Measurements from ENCODE around the gene ULK1.
A peak's percentile ranks its signal among the peaks of the same experiment; 100 is the strongest.
"Not testable (repeated sequence)": the region's sequence is repeated elsewhere in the genome, so short reads cannot be mapped to it uniquely, and the experiment has no call there.

Gene ULK1

DNA sequence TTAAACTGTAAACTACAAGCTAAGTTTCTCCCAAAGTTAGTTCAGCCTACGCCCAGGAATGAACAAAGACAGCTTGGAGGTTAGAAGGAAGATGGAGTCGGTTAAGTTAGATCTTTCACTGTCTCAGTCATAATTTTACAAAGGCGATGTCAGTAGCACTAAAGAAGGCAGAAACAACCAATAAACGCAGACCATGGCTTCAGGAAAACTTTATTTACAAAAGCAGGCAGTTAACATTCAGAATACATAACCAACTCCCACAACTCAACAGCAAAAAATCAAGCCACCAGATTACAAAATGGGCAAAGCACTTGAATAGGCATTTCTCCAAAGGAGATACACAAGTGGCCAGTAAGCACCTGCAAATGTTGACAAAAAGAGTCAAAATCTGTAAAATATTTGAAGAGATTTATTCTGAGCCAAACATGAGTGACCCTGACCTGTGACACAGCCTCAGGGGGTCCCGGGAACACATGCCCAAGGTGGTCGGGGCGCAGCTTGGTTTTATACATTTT lies 8.8 kb upstream of the ULK1 start:
- DNase-seq: no peak

- DNase-seq: not testable (repeated sequence)
These were observed 2.7 kb upstream of the ULK1 start for GRCh38 chr12:131891722-131892121.

GRCh38 chr12:131892711-131893604 lies 1.5 kb upstream of the ULK1 start:
- DNase-seq: peak in 3 of 58 donors; percentile 6 to 12 (median 7)

DNA sequence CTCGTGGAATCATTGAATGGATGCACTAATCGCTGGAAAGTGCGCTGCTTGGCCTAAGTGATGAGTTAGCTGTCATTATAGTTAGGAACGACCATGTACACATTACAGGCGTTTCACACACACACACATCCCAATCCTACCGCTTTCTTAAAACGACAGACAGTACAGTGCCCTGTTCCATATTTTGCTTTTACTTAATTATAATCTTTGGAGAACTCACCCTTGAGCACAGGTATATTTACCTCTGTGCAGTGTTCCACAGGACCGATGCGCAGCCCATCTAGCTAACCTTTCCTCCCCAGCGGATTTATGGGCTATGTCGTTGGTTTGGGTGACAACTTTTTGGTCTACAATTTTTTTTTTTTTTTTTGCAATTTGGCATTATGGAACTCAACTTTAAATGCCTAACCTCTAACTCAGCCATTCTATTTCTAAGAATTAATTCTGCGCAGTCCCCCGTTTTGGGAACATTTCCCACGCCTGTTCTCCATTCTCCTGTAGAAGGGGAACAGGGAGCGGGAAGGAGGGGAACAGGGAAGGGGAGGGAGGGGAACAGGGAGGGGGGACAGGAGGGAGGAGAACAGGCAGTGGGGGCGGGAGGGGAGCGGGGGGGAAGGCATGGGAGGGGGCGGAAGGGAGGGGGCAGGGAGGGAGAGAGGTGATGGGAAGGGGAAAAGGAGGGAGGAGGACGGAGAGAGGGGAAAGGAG lies 663 bp upstream of the ULK1 start:
- DNase-seq: peak in 1 of 58 donors; percentile 19

GRCh38 chr12:131894981-131895639 lies 688 bp downstream of the ULK1 start:
- DNase-seq: peak in 1 of 58 donors; percentile 42

DNA sequence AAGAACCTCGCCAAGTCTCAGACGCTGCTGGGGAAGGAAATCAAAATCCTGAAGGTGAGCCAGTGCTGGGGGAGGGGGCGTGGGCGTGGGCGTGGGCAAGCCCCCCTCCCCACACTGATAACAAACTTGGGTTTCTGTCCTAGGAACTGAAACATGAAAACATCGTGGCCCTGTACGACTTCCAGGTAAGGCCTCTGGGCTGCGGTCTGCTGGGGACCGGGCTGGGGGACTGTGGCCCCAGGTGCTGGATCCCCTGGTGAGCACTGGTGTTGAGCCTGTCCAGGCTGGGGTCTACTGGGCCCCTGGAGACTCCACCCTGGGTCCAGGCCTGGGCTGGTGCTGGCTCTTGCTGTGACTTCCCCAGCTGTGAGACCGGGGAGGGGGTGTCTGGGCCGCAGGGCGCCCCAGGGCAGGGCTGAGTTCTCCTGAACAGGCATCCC lies 1.2 kb downstream of the ULK1 start:
- DNase-seq: peak in 2 of 58 donors; percentile 45 to 60

- peak in 57 of 58 donors; percentile 21 to 90 (median 74) for DNase-seq
These were observed 1.8 kb downstream of the ULK1 start for GRCh38 chr12:131896080-131896810.

DNA sequence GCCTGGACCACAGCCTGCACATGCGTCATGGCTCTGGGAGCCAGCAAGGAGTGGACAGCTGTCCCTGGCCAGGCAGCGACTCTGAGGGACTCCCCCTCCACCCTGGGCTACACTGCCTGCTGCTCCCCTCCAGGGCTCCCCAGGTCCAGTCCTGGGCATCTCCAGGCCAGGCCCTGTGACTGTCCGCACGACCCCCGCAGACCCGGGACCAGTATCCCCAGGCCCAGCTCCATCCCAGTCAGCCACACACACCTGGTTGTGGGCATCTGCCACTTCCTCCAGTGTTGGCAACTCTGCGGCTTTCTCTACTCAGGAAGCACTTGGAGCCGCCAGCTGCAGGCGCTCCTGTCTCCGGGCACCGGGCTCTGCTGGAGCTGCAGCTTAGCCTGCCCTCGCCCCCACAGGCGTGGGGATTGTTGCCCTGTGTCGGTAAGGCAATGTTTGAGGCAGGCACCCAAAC lies 2.4 kb downstream of the ULK1 start:
- peak in 14 of 58 donors; percentile 59 to 80 (median 74) for DNase-seq

DNA sequence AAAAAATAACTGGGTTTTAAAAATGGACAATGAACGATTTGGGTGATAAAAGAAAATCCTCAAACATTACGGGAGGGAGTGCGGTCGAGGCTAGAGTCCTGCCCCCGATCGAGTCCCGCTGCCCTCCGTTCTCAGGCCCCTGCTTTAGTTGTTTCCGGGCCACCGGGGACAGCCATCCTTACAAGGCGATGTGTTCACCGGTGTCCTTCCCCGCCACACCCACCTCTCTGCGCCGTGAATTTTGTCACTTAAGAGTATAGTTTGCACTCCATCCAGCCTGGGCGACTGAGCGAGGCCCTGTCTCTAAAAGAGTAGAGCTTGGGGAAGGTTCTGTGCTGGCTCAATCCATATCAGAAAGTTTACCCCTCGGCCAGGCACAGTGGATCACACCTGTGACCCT lies 2.9 kb downstream of the ULK1 start:
- no peak for DNase-seq

DNA sequence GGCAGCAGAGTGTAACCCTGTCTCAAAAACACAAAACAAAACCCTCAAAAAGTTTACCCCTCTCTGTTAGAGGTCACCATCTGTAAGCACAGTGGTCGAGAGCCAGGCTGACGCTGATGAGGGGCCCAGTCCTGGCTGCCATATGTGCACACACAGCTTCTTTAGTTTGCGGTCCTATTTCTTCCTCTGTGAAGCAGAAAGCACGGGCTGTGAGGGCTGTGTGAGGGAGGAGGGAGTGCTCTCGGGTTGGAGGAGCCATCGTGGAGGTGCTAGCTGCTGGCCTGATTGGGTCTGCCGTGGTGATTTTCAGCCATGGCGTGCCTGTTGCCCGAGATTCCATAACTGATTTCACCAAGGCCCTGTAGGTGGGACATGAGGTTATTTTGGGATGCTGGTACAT lies 3.5 kb downstream of the ULK1 start:
- peak in 1 of 58 donors; percentile 5 for DNase-seq

- DNase-seq: no peak
These were observed 6.0 kb downstream of the ULK1 start for GRCh38 chr12:131900397-131900796.

DNA sequence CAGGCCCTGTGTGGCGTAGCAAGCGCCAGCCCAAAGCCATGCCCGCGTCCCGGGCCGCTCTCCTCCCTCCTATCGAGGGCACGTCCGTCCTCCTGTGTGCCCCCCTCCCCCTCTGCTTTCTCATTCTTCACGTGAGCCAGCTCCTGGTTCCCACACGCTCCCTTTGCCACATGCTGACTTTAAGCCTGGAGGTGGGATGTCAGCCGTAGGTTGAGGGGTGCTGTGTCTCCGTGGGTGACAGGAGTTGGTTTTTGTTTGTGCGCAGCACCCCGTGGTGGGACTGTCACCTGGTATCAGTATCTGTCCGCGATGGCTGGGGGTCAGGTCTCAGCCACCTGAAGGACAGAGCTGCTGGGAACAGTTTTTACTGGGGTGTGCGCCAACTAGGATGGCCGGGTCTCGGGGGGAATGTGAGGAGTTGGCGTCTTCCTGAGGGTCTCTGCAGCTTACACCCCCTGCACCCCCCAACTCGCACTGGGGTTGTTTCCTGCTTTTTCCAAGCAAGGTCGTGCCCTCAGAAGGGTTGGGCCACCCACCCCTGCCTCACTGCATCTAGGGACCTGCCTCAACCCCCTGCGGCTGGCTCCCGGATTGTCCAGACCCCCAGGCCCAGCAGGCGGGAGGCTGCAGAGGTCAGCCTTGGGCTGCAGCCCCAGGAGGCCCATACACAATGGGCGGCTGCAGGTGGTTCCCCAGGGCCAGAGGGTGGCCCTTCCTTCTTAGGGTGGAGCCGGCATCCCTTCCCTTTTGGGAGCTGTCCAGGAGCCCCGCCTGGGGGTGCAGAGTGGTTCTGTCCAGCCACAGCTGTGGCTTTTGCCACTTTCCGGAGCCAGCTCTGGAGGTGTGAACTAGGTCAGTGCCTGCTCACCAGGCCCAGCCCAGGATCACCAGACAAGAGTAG lies 7.3 kb downstream of the ULK1 start:
- DNase-seq: no peak

GRCh38 chr12:131902332-131903241 lies 8.2 kb downstream of the ULK1 start:
- no peak for DNase-seq

GRCh38 chr12:131903270-131904255 lies 9.1 kb downstream of the ULK1 start:
- no peak for DNase-seq

DNA sequence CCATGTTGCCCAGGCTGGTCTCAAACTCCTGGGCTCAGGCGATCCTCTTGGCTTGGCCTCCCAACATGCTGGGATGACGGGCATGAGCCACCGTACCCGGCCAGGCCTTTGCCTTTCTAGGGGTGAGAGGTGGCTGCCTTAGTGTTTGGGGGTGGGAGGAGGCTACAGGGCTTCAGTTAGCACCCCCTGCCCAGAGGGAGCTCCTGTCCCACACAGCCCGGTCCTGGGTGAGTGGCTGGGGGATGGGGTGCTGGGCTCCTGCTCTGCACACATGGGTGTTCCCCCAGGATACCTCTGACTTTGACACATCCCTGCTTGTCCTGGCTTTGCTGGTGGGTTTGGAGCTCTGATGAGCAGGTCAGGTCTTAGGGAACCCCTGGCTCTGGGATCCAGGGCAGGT lies 9.9 kb downstream of the ULK1 start:
- DNase-seq: no peak

GRCh38 chr12:131905081-131905629 lies 10.7 kb downstream of the ULK1 start:
- no peak for DNase-seq

DNA sequence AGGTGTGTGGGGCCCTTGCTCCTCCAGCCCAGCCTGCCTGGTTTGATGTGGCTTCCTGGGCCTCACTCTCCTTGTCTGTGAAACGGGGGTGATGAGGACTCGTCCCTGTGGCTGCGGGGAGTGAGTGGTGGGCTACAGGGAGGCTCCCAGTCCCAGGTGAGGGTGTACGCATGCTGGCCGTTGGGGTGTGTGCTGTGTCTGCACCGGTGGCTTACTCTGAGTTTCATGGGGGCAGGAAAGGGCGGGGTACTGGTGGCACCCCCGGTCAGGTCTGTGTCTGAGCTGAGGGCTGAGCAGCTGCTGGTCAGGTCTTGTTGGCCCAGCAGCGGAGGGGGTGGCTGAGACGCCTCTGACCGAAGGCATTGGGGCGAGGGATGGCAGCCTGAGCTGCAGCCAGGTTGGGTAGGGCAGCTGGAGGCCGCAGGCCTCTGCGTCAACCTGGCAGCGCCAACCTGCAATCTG lies 11.2 kb downstream of the ULK1 start:
- DNase-seq: no peak
